ENCODE results near the gene MX1.

MX1 gene

DNA sequence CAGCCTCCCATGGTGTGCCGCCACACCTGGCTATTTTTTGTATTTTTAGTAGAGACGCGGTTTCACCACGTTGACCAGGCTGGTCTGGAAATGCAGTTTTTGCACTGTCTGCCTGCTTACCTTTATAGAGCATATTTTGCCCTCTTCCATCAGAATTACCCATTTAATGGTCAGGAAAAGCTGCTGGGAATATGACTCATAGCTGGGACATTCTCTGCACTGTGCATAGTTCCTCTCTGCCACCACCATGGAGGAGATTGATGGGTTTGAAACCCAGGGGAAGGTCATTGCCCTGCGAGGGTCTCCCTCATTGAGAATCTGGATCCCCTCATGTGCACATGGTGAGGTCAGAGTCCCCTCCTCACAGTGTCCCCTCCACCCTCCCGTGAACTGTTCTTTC, 32.1 kb downstream of the MX1 start:
- H3K9me3 ChIP-seq = no peaks in the 10 kb centered on the region; the same call in 1 of the 2 replicates
- no peaks in the 10 kb centered on the region for H3K27me3 ChIP-seq
- TF ChIP-seq, protein P1, sequence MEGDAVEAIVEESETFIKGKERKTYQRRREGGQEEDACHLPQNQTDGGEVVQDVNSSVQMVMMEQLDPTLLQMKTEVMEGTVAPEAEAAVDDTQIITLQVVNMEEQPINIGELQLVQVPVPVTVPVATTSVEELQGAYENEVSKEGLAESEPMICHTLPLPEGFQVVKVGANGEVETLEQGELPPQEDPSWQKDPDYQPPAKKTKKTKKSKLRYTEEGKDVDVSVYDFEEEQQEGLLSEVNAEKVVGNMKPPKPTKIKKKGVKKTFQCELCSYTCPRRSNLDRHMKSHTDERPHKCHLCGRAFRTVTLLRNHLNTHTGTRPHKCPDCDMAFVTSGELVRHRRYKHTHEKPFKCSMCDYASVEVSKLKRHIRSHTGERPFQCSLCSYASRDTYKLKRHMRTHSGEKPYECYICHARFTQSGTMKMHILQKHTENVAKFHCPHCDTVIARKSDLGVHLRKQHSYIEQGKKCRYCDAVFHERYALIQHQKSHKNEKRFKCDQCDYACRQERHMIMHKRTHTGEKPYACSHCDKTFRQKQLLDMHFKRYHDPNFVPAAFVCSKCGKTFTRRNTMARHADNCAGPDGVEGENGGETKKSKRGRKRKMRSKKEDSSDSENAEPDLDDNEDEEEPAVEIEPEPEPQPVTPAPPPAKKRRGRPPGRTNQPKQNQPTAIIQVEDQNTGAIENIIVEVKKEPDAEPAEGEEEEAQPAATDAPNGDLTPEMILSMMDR (IDR thresholded peaks at IDR 0.05; ENCODE audit: low read depth, low read length) = no peak
- no peaks in the 10 kb centered on the region for H3K36me3 ChIP-seq
- DNase-seq = no peak
- H3K4me1 ChIP-seq = no peaks in the 10 kb centered on the region
- no peak overlapping the region for H3K4me3 ChIP-seq (ENCODE audit: low read depth, low read length)

DNA sequence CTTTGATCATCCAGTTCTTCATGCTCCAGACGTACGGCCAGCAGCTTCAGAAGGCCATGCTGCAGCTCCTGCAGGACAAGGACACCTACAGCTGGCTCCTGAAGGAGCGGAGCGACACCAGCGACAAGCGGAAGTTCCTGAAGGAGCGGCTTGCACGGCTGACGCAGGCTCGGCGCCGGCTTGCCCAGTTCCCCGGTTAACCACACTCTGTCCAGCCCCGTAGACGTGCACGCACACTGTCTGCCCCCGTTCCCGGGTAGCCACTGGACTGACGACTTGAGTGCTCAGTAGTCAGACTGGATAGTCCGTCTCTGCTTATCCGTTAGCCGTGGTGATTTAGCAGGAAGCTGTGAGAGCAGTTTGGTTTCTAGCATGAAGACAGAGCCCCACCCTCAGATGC, 32.5 kb downstream of the MX1 start:
- no peaks in the 10 kb centered on the region for H3K36me3 ChIP-seq
- H3K9me3 ChIP-seq = no peaks in the 10 kb centered on the region; the same call in 1 of the 2 replicates
- H3K4me1 ChIP-seq = no peaks in the 10 kb centered on the region
- DNase-seq = no peak
- no peaks in the 10 kb centered on the region for H3K27me3 ChIP-seq
- H3K4me3 ChIP-seq (ENCODE audit: low read depth, low read length) = no peak overlapping the region
- TF ChIP-seq, protein P1 (IDR thresholded peaks at IDR 0.05; ENCODE audit: low read depth, low read length) = no peak

DNA sequence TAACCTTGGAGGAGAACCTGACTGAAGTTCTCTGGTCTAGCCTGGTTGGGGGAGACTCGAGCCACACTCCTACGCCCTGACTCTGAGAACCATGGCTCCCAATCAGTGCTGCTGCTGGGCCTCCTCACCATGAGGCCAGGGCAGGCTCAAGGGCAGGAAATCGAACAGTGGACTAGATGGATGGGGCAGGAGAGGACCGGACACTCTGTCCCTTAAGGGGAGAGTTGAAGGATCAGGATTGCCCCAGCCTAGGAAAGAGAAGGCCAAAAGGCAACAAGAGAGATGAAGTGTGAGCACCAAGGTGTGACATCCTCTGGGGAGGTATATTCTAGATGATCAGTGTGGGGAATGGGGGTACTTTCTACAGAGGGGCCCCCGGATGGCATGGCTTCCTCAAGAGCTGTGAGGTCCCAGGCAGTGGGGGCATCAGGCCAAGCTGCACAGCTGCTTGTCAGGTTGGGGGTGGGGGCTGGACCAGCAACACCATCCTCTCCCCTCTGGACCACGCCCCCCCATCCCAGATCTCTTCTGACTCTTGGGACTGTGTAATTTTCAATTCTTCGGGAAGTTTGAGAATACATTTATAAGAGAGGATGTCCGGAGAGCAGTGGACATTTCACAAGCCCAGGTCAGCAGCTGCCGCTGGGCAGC, 34.0 kb downstream of the MX1 start:
- no peaks in the 10 kb centered on the region for H3K4me1 ChIP-seq
- TF ChIP-seq, protein P1 (IDR thresholded peaks at IDR 0.05; ENCODE audit: low read depth, low read length) = no peak
- no peak for DNase-seq
- H3K4me3 ChIP-seq (ENCODE audit: low read depth, low read length) = no peak overlapping the region
- H3K27me3 ChIP-seq = no peaks in the 10 kb centered on the region
- H3K36me3 ChIP-seq = no peaks in the 10 kb centered on the region
- H3K9me3 ChIP-seq = no peaks in the 10 kb centered on the region; the same call in 1 of the 2 replicates

DNA sequence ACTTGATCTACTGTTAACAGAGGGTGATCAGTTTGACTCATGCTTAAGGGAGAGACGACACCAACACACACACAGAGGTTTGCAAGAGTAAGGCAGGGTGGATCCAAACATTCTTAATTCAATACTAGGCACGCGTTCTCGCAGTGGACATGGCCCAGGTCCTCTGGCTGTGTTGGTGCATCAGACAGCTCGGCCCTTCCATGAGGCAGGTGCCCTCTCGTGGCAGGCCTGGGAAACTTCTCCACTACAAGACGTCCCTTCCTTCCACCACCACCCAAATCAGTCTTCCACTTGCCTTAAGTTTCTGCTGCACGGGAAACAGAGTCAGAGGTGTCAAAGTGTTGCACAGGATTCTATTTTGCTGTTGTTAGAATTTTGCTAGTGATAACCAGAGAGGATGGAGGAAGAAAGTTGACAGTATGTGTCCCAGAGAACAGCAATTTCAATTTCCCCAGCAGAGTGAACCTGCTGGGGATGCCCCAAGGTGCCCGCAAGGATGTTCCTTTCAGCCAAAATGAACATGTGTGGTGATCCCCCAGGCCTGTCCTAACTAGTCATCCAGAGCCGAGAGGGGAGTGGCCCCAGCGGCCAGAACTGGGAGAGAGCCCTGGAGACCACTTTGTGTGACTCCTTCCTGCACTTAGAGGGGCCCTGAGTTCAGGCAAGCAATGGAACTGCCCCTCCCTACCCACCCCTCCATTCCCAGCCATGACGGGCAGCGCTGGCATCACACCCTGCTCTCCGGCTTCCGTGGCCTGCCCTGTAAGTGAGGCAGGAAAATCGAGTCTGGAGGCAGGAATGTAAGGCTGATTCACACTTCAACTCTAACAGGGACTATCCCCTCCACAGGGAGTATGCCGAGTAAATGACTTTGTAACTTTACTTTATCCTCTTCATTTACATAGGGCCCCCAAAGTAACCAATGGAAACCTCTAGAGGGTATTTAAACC, 34.8 kb downstream of the MX1 start:
- H3K9me3 ChIP-seq = no peaks in the 10 kb centered on the region; the same call in 1 of the 2 replicates
- no peak overlapping the region for H3K4me3 ChIP-seq (ENCODE audit: low read depth, low read length)
- DNase-seq = no peak
- H3K27me3 ChIP-seq = no peaks in the 10 kb centered on the region
- no peaks in the 10 kb centered on the region for H3K36me3 ChIP-seq
- H3K4me1 ChIP-seq = no peaks in the 10 kb centered on the region
- TF ChIP-seq, protein P1 (IDR thresholded peaks at IDR 0.05; ENCODE audit: low read depth, low read length) = peak; percentile 32

DNA sequence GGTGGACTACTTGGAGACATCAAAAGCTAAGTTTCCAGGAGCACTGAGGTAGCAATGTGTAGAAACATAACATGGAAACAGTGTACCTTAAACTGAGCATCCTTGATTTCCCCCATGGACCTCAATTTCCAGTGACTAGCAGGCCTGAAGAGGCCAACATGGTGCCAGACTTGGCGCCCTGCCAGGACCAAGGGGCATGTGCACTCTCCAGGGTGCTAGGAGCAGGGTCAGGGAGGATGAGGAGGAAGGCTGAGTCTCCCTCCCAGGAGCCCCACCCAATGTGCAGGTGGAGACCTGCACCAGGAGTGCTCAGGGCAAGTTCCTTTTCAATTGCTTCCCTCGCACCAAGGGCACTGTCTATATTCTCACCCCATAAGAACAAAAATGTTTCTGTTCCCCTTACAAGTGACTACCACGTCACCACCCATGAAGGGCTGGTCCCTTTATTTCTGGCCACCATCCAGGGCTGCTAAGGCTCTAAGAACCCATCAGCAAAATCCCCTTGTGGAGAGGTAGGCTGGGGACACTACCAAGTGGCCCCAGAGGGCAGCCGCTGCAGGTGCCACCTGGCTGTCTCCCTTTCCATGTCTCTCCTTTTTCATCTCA, 39.2 kb downstream of the MX1 start:
- DNase-seq = no peak
- Histone ChIP-seq H3K4me3 (ENCODE audit: low read depth, low read length) (no peak overlapping the region), H3K36me3 (no peaks in the 10 kb centered on the region), H3K9me3 (no peaks in the 10 kb centered on the region; the same call in 1 of the 2 replicates), H3K27me3 (no peaks in the 10 kb centered on the region), H3K4me1 (no peaks in the 10 kb centered on the region)
- TF ChIP-seq, protein P1 (IDR thresholded peaks at IDR 0.05; ENCODE audit: low read depth, low read length) = no peak

Measured in BE2C (cell line).